GM18517 (cell line): ENCODE results near the gene ZNF789.
"Not testable (repeated sequence)": the region's sequence is repeated elsewhere in the genome, so short reads cannot be mapped to it uniquely, and the experiment has no call there.

ENCODE experiments used
- ATAC-seq: cut with Tn5 transposase; IDR thresholded peaks from one replicate; pipeline ENCODE4 v1.9.1; 2021; ENCODE audit warnings: mild to moderate bottlenecking, moderate library complexity; ENCODE audit not compliant: unreplicated experiment

Gene ZNF789

GRCh38 chr7:99501236-99501635 is 28.5 kb downstream of the ZNF789 start:
- ATAC-seq, result not testable (repeated sequence)

GRCh38 chr7:99504281-99504602 is 31.6 kb downstream of the ZNF789 start:
- no peak for ATAC-seq

DNA sequence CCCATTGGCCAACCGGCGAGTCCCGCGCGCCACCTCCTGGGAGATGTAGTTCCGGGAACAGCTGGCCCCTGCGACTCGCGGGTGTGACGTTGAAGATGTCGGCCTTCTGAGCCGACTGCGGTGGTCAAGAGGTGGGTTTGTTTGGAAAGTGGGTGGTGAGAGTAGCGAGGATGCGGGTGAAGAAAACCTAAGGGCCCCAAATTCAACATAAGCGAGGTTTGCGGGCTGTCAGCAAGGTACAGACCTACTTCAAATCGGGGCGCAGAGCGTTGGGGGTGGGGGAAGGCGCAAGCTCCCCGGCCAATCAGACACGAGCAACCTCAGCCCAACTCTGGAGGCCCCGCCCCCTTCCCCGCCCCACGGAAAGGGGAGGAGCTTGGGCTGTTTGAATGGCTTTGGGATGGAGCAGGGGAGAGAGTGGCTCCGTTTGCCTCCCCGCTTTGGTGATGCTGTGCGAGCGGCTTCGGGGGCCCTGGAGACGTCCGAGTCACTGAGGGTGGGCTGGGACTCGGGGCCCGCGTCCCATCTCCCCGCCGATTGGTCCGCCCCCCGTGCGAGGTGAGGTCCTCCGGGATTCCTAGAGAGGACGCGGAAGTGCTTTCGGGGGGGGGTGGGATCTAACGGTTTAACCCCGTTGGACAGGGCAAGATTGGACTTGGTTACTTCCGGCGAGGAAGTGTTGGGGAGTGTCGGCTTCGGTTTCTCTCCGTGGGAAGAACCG is 32.1 kb downstream of the ZNF789 start, which contains the start of gene ZKSCAN5:
Gene ZKSCAN5 (plus strand): TSS at position 60 of the 721 bp plus-strand sequence. CDS start 1,383 bp downstream, outside the sequence.
- peak; percentile 63 for ATAC-seq

GRCh38 chr7:99505324-99505662 is 32.6 kb downstream of the ZNF789 start:
- peak; percentile 6 for ATAC-seq

DNA sequence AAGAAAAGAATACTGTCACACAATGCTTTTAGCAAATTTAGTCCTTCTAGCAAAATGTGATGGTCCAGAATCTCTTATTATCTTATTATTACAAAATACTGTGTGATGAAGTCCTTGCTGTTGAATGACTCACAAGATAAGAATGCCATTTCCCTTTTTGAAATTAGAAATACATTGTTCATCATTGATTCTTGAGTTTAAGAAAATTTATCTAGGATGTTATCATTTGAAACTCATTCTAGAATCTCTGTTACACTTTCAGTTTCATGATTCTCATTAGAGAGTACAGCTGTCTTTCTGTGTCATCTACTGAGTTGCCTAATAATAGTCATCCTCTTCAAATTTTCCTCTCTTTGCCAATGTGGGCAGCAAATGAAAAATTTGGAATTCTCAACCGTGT is 41.4 kb downstream of the ZNF789 start:
- ATAC-seq, result no peak

- no peak for ATAC-seq
These were observed 48.7 kb downstream of the ZNF789 start for GRCh38 chr7:99521399-99521798.

DNA sequence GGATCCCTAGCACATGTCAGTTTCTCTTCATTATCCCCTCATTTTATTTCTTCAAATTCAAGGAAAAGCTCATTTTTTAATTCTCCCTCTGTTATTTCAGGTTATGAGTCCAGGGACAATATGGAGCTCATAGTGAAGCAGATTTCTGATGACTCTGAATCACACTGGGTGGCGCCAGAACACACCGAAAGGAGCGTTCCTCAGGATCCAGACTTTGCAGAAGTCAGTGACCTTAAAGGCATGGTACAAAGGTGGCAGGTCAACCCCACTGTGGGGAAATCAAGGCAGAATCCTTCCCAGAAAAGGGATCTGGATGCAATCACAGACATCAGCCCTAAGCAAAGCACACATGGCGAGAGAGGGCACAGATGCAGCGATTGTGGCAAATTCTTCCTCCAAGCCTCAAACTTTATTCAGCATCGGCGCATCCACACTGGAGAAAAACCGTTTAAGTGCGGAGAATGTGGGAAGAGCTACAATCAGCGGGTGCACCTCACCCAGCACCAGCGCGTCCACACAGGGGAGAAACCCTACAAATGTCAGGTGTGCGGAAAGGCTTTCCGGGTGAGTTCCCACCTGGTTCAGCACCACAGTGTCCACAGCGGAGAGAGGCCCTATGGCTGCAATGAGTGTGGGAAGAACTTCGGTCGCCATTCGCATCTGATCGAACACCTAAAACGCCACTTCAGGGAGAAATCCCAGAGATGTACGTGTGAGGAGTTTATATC is 53.2 kb downstream of the ZNF789 start:
- ATAC-seq, result no peak

GRCh38 chr7:99531354-99531765 is 58.7 kb downstream of the ZNF789 start:
- no peak for ATAC-seq

DNA sequence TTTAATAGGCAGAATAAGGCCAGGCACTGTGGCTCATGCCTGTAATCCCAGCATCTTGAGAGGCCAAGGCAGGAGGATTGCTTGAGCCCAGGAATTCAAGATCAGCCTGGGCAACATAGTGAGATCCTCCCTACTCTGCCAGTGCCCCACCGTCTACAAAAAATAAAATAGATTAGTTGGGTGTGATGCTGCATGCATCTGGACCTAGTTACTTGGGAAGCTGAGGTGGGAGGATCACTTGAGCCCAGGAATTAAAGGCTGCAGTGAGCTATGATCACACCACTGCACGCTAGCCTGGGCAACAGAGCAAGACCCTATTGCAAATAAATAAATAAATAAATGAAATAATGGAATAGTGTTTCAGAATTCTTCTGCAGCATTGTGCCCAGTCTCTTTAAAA is 63.0 kb downstream of the ZNF789 start:
- ATAC-seq, result no peak
